Measurements from ENCODE around the gene PCP2.

DNA sequence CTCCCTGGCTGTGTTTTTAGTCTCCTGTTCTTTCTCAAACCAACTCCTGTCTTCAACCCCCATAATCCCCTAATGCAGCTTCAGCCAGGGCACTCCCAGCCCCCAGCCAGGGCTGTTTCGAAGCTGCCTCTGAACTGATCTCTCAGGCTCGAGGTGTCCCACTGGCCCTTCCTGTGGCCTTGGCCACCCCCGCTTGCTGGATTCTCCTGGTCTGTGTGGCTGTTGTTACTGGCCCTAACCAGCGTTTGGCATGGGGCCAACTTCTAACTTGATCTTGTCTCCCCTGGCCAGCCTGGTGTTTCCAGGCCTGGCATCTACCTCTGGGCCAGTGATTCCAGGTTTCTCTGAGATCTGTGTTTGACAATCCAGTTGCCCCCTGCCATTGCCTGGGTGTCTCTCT is 15.2 kb downstream of the PCP2 start:
- TF ChIP-seq ZFP30 (CRISPR knock-in tag; IDR thresholded peaks at IDR 0.05): no peak
- no peak for TF ChIP-seq RARB (CRISPR knock-in tag; IDR thresholded peaks at IDR 0.05)
- TF ChIP-seq, protein P1, sequence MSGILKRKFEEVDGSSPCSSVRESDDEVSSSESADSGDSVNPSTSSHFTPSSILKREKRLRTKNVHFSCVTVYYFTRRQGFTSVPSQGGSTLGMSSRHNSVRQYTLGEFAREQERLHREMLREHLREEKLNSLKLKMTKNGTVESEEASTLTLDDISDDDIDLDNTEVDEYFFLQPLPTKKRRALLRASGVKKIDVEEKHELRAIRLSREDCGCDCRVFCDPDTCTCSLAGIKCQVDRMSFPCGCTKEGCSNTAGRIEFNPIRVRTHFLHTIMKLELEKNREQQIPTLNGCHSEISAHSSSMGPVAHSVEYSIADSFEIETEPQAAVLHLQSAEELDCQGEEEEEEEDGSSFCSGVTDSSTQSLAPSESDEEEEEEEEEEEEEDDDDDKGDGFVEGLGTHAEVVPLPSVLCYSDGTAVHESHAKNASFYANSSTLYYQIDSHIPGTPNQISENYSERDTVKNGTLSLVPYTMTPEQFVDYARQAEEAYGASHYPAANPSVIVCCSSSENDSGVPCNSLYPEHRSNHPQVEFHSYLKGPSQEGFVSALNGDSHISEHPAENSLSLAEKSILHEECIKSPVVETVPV (CRISPR knock-in tag; IDR thresholded peaks at IDR 0.05): no peak
- TF ChIP-seq, protein P2, sequence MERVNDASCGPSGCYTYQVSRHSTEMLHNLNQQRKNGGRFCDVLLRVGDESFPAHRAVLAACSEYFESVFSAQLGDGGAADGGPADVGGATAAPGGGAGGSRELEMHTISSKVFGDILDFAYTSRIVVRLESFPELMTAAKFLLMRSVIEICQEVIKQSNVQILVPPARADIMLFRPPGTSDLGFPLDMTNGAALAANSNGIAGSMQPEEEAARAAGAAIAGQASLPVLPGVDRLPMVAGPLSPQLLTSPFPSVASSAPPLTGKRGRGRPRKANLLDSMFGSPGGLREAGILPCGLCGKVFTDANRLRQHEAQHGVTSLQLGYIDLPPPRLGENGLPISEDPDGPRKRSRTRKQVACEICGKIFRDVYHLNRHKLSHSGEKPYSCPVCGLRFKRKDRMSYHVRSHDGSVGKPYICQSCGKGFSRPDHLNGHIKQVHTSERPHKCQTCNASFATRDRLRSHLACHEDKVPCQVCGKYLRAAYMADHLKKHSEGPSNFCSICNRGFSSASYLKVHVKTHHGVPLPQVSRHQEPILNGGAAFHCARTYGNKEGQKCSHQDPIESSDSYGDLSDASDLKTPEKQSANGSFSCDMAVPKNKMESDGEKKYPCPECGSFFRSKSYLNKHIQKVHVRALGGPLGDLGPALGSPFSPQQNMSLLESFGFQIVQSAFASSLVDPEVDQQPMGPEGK (CRISPR knock-in tag; IDR thresholded peaks at IDR 0.05; ENCODE audit: borderline replicate concordance): no peak
- TF ChIP-seq BACH2 (CRISPR knock-in tag; IDR thresholded peaks at IDR 0.05; ENCODE audit: borderline replicate concordance): no peak
- no peak for TF ChIP-seq SNAI2 (CRISPR knock-in tag; IDR thresholded peaks at IDR 0.05)
- no peak for TF ChIP-seq ARNTL (CRISPR knock-in tag; IDR thresholded peaks at IDR 0.05; ENCODE audit: borderline replicate concordance, low read depth)
- TF ChIP-seq TOX (CRISPR knock-in tag; IDR thresholded peaks at IDR 0.05; ENCODE audit: borderline replicate concordance): no peak
- TF ChIP-seq TCF4 (CRISPR knock-in tag; IDR thresholded peaks at IDR 0.05; ENCODE audit: borderline replicate concordance): no peak
- TF ChIP-seq CSDC2 (CRISPR knock-in tag; IDR thresholded peaks at IDR 0.05): no peak
- TF ChIP-seq, protein P3, sequence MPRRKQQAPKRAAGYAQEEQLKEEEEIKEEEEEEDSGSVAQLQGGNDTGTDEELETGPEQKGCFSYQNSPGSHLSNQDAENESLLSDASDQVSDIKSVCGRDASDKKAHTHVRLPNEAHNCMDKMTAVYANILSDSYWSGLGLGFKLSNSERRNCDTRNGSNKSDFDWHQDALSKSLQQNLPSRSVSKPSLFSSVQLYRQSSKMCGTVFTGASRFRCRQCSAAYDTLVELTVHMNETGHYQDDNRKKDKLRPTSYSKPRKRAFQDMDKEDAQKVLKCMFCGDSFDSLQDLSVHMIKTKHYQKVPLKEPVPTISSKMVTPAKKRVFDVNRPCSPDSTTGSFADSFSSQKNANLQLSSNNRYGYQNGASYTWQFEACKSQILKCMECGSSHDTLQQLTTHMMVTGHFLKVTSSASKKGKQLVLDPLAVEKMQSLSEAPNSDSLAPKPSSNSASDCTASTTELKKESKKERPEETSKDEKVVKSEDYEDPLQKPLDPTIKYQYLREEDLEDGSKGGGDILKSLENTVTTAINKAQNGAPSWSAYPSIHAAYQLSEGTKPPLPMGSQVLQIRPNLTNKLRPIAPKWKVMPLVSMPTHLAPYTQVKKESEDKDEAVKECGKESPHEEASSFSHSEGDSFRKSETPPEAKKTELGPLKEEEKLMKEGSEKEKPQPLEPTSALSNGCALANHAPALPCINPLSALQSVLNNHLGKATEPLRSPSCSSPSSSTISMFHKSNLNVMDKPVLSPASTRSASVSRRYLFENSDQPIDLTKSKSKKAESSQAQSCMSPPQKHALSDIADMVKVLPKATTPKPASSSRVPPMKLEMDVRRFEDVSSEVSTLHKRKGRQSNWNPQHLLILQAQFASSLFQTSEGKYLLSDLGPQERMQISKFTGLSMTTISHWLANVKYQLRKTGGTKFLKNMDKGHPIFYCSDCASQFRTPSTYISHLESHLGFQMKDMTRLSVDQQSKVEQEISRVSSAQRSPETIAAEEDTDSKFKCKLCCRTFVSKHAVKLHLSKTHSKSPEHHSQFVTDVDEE (CRISPR knock-in tag; IDR thresholded peaks at IDR 0.05): no peak
- TF ChIP-seq ZNF70 (CRISPR knock-in tag; IDR thresholded peaks at IDR 0.05): no peak
- no peak for TF ChIP-seq ISL1 (CRISPR knock-in tag; IDR thresholded peaks at IDR 0.05)
- TF ChIP-seq, protein P4, sequence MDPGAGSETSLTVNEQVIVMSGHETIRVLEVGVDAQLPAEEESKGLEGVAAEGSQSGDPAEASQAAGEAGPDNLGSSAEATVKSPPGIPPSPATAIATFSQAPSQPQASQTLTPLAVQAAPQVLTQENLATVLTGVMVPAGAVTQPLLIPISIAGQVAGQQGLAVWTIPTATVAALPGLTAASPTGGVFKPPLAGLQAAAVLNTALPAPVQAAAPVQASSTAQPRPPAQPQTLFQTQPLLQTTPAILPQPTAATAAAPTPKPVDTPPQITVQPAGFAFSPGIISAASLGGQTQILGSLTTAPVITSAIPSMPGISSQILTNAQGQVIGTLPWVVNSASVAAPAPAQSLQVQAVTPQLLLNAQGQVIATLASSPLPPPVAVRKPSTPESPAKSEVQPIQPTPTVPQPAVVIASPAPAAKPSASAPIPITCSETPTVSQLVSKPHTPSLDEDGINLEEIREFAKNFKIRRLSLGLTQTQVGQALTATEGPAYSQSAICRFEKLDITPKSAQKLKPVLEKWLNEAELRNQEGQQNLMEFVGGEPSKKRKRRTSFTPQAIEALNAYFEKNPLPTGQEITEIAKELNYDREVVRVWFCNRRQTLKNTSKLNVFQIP (CRISPR knock-in tag; IDR thresholded peaks at IDR 0.05; ENCODE audit: borderline replicate concordance, low read depth): no peak
